GM12801 (cell line): ENCODE measurements around the gene GFI1.

Source experiments
- TF ChIP-seq, protein P1 (sequence below): IDR thresholded peaks from one replicate; pipeline ENCODE4 v1.5.1; 2011; ENCODE audit warnings: control low read depth; ENCODE audit not compliant: insufficient read length; ENCODE audit errors: extremely low read depth

Gene GFI1

GRCh38 chr1:92466683-92467352 lies 19.9 kb downstream of the GFI1 start:
- TF ChIP-seq, protein P1, sequence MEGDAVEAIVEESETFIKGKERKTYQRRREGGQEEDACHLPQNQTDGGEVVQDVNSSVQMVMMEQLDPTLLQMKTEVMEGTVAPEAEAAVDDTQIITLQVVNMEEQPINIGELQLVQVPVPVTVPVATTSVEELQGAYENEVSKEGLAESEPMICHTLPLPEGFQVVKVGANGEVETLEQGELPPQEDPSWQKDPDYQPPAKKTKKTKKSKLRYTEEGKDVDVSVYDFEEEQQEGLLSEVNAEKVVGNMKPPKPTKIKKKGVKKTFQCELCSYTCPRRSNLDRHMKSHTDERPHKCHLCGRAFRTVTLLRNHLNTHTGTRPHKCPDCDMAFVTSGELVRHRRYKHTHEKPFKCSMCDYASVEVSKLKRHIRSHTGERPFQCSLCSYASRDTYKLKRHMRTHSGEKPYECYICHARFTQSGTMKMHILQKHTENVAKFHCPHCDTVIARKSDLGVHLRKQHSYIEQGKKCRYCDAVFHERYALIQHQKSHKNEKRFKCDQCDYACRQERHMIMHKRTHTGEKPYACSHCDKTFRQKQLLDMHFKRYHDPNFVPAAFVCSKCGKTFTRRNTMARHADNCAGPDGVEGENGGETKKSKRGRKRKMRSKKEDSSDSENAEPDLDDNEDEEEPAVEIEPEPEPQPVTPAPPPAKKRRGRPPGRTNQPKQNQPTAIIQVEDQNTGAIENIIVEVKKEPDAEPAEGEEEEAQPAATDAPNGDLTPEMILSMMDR: no peak

GRCh38 chr1:92465256-92465647 lies 21.5 kb downstream of the GFI1 start:
- TF ChIP-seq, protein P1: no peak

DNA sequence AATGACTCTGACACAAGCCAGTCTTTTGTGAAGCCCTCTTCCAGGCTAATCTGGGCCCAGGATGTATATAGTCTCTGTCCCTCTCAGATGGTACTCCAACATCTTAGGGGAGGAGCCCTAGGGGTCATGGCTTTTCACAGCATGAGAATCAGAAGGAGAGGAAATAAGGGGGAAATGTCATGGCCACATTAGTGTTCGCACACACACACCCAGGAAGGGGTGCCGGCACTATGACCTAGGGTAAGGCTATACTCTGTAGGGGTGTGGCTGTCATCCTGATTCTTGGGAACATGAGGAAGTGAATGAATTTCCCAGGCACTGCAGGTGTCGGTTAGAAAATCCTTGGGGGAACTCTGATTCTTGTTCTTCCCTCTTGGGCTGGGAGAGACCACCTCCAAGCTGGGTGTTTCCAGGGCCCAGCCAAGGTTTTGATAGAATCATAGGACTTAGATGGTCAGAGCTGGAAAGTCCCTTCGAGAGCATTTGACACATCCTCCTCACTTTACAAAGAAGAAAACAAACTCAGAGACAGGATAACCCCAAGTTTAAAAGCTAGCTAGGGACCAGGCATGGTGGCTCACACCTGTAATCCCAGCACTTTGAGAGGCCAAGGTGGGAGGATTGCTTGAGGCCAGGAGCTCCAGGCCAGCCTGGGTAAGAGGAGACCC lies 22.0 kb downstream of the GFI1 start:
- TF ChIP-seq, protein P1: no peak

GRCh38 chr1:92461364-92462097 lies 25.2 kb downstream of the GFI1 start:
- TF ChIP-seq, protein P1: no peak

- TF ChIP-seq, protein P1: no peak
Measured at GRCh38 chr1:92459871-92460320, 26.8 kb downstream of the GFI1 start.

- TF ChIP-seq, protein P1: no peak
Measured at GRCh38 chr1:92458146-92458545, 28.6 kb downstream of the GFI1 start.

GRCh38 chr1:92447976-92448375 lies 38.7 kb downstream of the GFI1 start:
- TF ChIP-seq, protein P1: no peak
